Measurements from ENCODE around the gene PNKD.

The PNKD gene

GRCh38 chr2:218273908-218274249, 3.6 kb downstream of the PNKD start:
- peaks cover 54 to 55% (median 54%) of the 10 kb centered on the region in 3 donors for H3K36me3 ChIP-seq
- no peak overlapping the region for H3K4me3 ChIP-seq
- H3K27ac ChIP-seq = peak overlapping the region; percentile 78 to 99
- H3K9me3 ChIP-seq = no peaks in the 10 kb centered on the region
- H3K4me1 ChIP-seq = peaks cover 0 to 53% (median 36%) of the 10 kb centered on the region in 4 donors
- TF ChIP-seq CTCF (IDR thresholded peaks at IDR 0.05) = no peak
- DNase-seq = no peak
- intact Hi-C loops (cut with DNase I; ENCODE audit: low total_unique reads) = loop anchor here (2.0 kb wide), 1 partner anchor 83 kb away; the partner anchor contains the start of gene CATIP
- H3K27me3 ChIP-seq = no peaks in the 10 kb centered on the region

GRCh38 chr2:218274586-218274985, 4.3 kb downstream of the PNKD start:
- intact Hi-C loops (cut with DNase I; ENCODE audit: low total_unique reads) = no loop called here
- no peaks in the 10 kb centered on the region for H3K9me3 ChIP-seq
- no peak for DNase-seq
- peak overlapping the region; percentile 78 to 99 for H3K27ac ChIP-seq
- H3K36me3 ChIP-seq = peaks cover 60 to 62% (median 61%) of the 10 kb centered on the region in 3 donors
- peaks cover 0 to 53% (median 33%) of the 10 kb centered on the region in 4 donors for H3K4me1 ChIP-seq
- no peak for TF ChIP-seq CTCF (IDR thresholded peaks at IDR 0.05)
- no peak overlapping the region for H3K4me3 ChIP-seq
- no peaks in the 10 kb centered on the region for H3K27me3 ChIP-seq

GRCh38 chr2:218275371-218276072, 5.2 kb downstream of the PNKD start:
- peaks cover 0 to 60% (median 33%) of the 10 kb centered on the region in 4 donors for H3K4me1 ChIP-seq
- H3K9me3 ChIP-seq = no peaks in the 10 kb centered on the region
- H3K4me3 ChIP-seq = no peak overlapping the region
- H3K36me3 ChIP-seq = peaks cover 69 to 71% (median 70%) of the 10 kb centered on the region in 3 donors
- intact Hi-C loops (cut with DNase I; ENCODE audit: low total_unique reads) = no loop called here
- no peak for TF ChIP-seq CTCF (IDR thresholded peaks at IDR 0.05)
- no peaks in the 10 kb centered on the region for H3K27me3 ChIP-seq
- DNase-seq = no peak
- peak overlapping the region; percentile 78 to 99 for H3K27ac ChIP-seq

DNA sequence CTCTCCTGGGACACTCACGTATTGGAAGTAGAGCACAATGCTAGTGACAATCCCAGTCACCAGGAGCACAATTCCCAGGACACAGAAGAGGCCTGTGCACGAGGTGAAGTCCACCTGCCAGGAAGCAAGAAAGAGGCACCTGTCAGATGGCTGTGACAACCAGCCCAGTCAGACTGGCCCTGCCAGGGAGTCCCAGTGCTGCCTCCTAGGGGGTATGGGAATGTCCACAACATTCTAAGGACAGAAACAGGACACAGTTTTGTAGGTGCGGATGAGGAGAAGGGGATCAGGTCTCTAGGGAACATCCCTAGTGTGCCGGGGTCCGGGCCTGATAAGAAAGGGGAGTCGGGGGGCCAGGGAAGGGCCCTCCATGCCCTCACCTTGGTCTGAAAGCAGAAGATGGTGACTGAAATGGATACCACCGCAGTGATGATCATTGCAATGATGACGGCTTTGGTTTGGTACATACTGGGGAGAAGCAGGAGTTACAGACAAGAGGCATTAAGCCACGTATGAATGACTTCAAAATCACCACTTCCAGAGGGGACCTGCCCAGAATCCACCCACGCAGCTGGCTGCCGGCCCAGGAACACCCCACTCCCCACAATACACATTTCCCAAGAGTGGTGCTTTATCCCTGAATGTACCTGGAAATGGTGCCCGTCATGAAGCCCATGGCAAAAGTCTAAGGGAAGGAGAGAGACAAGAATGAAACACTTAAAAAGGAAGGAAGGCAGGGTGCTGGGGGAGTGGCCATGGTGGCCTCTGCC, 6.9 kb downstream of the PNKD start:
- Histone ChIP-seq H3K27ac (peak overlapping the region; percentile 51 to 99), H3K36me3 (peaks cover 83 to 86% (median 84%) of the 10 kb centered on the region in 3 donors), H3K4me1 (peaks cover 0 to 61% (median 30%) of the 10 kb centered on the region in 4 donors), H3K27me3 (no peaks in the 10 kb centered on the region), H3K4me3 (no peak overlapping the region), H3K9me3 (no peaks in the 10 kb centered on the region)
- intact Hi-C loops (cut with DNase I; ENCODE audit: low total_unique reads) = no loop called here
- no peak for TF ChIP-seq CTCF (IDR thresholded peaks at IDR 0.05)
- no peak for DNase-seq

GRCh38 chr2:218277921-218278320, 7.6 kb downstream of the PNKD start:
- H3K36me3 ChIP-seq = peaks cover 83 to 86% (median 84%) of the 10 kb centered on the region in 3 donors
- H3K27me3 ChIP-seq = no peaks in the 10 kb centered on the region
- TF ChIP-seq CTCF (IDR thresholded peaks at IDR 0.05) = no peak
- H3K27ac ChIP-seq = peak overlapping the region; percentile 51 to 99
- intact Hi-C loops (cut with DNase I; ENCODE audit: low total_unique reads) = no loop called here
- no peak for DNase-seq
- no peaks in the 10 kb centered on the region for H3K9me3 ChIP-seq
- H3K4me3 ChIP-seq = no peak overlapping the region
- H3K4me1 ChIP-seq = peaks cover 0 to 63% (median 32%) of the 10 kb centered on the region in 4 donors

All from tibial artery (tissue), 4 donors.